Astrocyte (in vitro differentiated cells and primary cell): ENCODE measurements around the gene ETV7. TPM values are rescaled to one million over a fixed set of nuclear protein-coding genes. Genes with fewer than 3 reads are reported as not detected.

Experiments
- DNase-seq: peaks from one replicate; pipeline ENCODE4 v3.0.0-alpha.2; 2010; ENCODE audit warnings: low read depth
- FAIRE-seq: peaks from 2 replicates; lab custom pipeline; 2011; peaks lifted over from hg19 to GRCh38; lab: Jason Lieb, UNC
- H2AFZ ChIP-seq: 2 replicates; pipeline ENCODE4 v1.6.0; 2012; ENCODE audit warnings: low read depth, low read length, inconsistent platforms
- H3K27ac ChIP-seq: 2 replicates; pipeline ENCODE4 v1.5.1; 2011; ENCODE audit warnings: low read depth, low read length, inconsistent platforms
- H3K27me3 ChIP-seq: 2 replicates; pipeline ENCODE4 v1.6.0; 2011; ENCODE audit warnings: low read length, inconsistent platforms; ENCODE audit not compliant: insufficient read depth
- H3K36me3 ChIP-seq: 2 replicates; pipeline ENCODE4 v1.5.1; 2011; ENCODE audit warnings: low read length, inconsistent platforms; ENCODE audit not compliant: insufficient read depth
- H3K4me1 ChIP-seq: 2 replicates; pipeline ENCODE4 v1.5.1; 2011; ENCODE audit warnings: low read length, inconsistent platforms; ENCODE audit not compliant: insufficient read depth
- H3K4me2 ChIP-seq: 2 replicates; pipeline ENCODE4 v1.6.0; 2012; ENCODE audit warnings: low read length, inconsistent platforms
- H3K4me3 ChIP-seq: 2 replicates; pipeline ENCODE4 v1.5.1; 2011; ENCODE audit warnings: low read depth, mild to moderate bottlenecking, low read length, inconsistent platforms; ENCODE audit not compliant: insufficient read depth
- H3K79me2 ChIP-seq: 2 replicates; pipeline ENCODE4 v1.6.0; 2012; ENCODE audit warnings: mild to moderate bottlenecking, low read length, inconsistent platforms; ENCODE audit not compliant: insufficient read depth
- H3K9ac ChIP-seq: 2 replicates; pipeline ENCODE4 v1.6.0; 2012; ENCODE audit warnings: mild to moderate bottlenecking, low read length, inconsistent platforms
- H3K9me3 ChIP-seq: 2 replicates; pipeline ENCODE4 v1.5.1; 2012; ENCODE audit warnings: low read depth, mild to moderate bottlenecking, low read length, inconsistent platforms; ENCODE audit not compliant: insufficient read depth
- H4K20me1 ChIP-seq: 2 replicates; pipeline ENCODE4 v1.6.0; 2012; ENCODE audit warnings: low read length, inconsistent platforms; ENCODE audit not compliant: insufficient read depth
- H3K27ac Mint-ChIP-seq: one replicate; pipeline ENCODE4 v1.8.0; 2021; ENCODE audit warnings: mild to moderate bottlenecking, mixed read lengths; ENCODE audit not compliant: unreplicated experiment
- H3K27me3 Mint-ChIP-seq: one replicate; pipeline ENCODE4 v1.8.0; 2021; ENCODE audit warnings: low read depth, mixed read lengths; ENCODE audit not compliant: unreplicated experiment
- H3K36me3 Mint-ChIP-seq: one replicate; pipeline ENCODE4 v1.8.0; 2021; ENCODE audit warnings: low read depth, mixed read lengths; ENCODE audit not compliant: unreplicated experiment
- H3K4me1 Mint-ChIP-seq: one replicate; pipeline ENCODE4 v1.8.0; 2021; ENCODE audit warnings: low read depth, mixed read lengths; ENCODE audit not compliant: unreplicated experiment
- H3K4me3 Mint-ChIP-seq: one replicate; pipeline ENCODE4 v1.8.0; 2021; ENCODE audit warnings: mild to moderate bottlenecking, moderate library complexity, mixed read lengths; ENCODE audit not compliant: unreplicated experiment
- H3K9me3 Mint-ChIP-seq: one replicate; pipeline ENCODE4 v1.8.0; 2021; ENCODE audit warnings: mild to moderate bottlenecking, mixed read lengths; ENCODE audit not compliant: unreplicated experiment
- EZH2 ChIP-seq: IDR thresholded peaks from 2 replicates; pipeline ENCODE4 v1.6.1; 2012; ENCODE audit warnings: mild to moderate bottlenecking, low read length, inconsistent platforms; ENCODE audit not compliant: insufficient read depth
- total RNA-seq: library from RNA; stranded (reverse); gene quantifications from 2 replicates; pipeline ENCODE4 v1.2.1, GENCODE V29; 2021
- TF ChIP-seq, protein P1 (sequence below): IDR thresholded peaks from 2 replicates; pipeline ENCODE4 v1.5.1; 2011; ENCODE audit warnings: low read depth, mild to moderate bottlenecking, inconsistent platforms, low read length, moderate library complexity; ENCODE audit not compliant: insufficient read depth

Gene ETV7
- total RNA-seq, 1 donor from 2014 or later = 2.4 TPM

DNA sequence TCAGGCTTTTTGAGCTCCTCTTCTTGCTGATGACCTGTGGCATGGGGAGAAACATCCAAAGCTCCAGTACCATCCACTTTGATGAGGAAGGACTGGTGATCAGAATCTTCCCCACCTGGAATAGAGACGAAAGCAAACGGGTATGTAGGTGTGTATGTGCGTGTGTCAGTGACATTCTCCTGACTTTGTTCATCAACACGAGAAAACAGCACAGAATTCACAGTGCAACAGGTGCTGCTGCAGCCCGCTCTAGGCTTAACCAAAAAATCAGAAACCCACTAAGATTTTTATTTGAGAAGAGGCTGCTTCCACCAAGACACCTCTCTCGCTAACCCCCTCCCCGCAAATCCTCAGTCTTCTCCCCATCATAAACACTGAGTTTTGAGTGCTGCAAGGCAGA, 58.9 kb downstream of the ETV7 start:
- H3K36me3 Mint-ChIP-seq = no peaks in the 10 kb centered on the region
- Histone ChIP-seq H3K9ac (no peak overlapping the region), H3K4me3 (no peak overlapping the region)

DNA sequence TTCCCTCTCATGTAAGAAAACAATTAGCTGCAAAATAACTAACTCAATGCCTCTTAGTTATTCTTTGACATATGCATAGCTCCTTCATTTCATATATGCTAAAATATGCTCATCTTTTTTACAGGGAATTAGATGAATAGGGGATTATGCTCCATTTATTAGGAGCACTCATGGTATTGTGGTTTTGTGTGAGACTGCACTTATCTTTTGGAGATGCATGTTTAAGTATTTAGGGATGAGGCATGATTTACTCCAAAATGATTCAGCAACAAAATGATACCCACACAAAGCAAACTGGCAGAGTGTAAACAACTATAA, 59.6 kb downstream of the ETV7 start:
- H3K4me2 ChIP-seq = no peak overlapping the region
- peaks cover 48% of the 10 kb centered on the region for H3K27me3 ChIP-seq
- H3K9me3 ChIP-seq = no peaks in the 10 kb centered on the region
- Mint-ChIP-seq H3K4me3 (no peak overlapping the region), H3K9me3 (peaks cover 6% of the 10 kb centered on the region), H3K36me3 (no peaks in the 10 kb centered on the region), H3K27ac (no peak overlapping the region), H3K27me3 (peaks cover 27% of the 10 kb centered on the region), H3K4me1 (peaks cover 3% of the 10 kb centered on the region)
- DNase-seq = no peak
- H2AFZ ChIP-seq = no peak overlapping the region
- H3K4me1 ChIP-seq = no peaks in the 10 kb centered on the region
- H3K27ac ChIP-seq = no peak overlapping the region
- no peak for FAIRE-seq
- no peak overlapping the region for H3K9ac ChIP-seq
- no peak overlapping the region for H3K4me3 ChIP-seq
- H4K20me1 ChIP-seq = no peaks in the 10 kb centered on the region
- no peaks in the 10 kb centered on the region for H3K36me3 ChIP-seq
- H3K79me2 ChIP-seq = no peaks in the 10 kb centered on the region
- TF ChIP-seq EZH2 = no peak
- TF ChIP-seq, protein P1, sequence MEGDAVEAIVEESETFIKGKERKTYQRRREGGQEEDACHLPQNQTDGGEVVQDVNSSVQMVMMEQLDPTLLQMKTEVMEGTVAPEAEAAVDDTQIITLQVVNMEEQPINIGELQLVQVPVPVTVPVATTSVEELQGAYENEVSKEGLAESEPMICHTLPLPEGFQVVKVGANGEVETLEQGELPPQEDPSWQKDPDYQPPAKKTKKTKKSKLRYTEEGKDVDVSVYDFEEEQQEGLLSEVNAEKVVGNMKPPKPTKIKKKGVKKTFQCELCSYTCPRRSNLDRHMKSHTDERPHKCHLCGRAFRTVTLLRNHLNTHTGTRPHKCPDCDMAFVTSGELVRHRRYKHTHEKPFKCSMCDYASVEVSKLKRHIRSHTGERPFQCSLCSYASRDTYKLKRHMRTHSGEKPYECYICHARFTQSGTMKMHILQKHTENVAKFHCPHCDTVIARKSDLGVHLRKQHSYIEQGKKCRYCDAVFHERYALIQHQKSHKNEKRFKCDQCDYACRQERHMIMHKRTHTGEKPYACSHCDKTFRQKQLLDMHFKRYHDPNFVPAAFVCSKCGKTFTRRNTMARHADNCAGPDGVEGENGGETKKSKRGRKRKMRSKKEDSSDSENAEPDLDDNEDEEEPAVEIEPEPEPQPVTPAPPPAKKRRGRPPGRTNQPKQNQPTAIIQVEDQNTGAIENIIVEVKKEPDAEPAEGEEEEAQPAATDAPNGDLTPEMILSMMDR = no peak

More for the DNA sequence above, 58.9 kb downstream of the ETV7 start:
- H3K9me3 ChIP-seq = no peaks in the 10 kb centered on the region
- Mint-ChIP-seq H3K9me3 (peaks cover 6% of the 10 kb centered on the region), H3K4me1 (peaks cover 6% of the 10 kb centered on the region), H3K27me3 (peaks cover 24% of the 10 kb centered on the region), H3K4me3 (no peak overlapping the region), H3K27ac (no peak overlapping the region)
- no peaks in the 10 kb centered on the region for H3K79me2 ChIP-seq
- no peak overlapping the region for H3K4me2 ChIP-seq
- no peaks in the 10 kb centered on the region for H3K36me3 ChIP-seq
- no peaks in the 10 kb centered on the region for H3K4me1 ChIP-seq
- no peak overlapping the region for H2AFZ ChIP-seq
- no peak overlapping the region for H3K27ac ChIP-seq
- DNase-seq (no peak), FAIRE-seq (no peak)
- no peaks in the 10 kb centered on the region for H4K20me1 ChIP-seq
- peaks cover 56% of the 10 kb centered on the region for H3K27me3 ChIP-seq
- no peak for TF ChIP-seq EZH2
- TF ChIP-seq, protein P1 = no peak

DNA sequence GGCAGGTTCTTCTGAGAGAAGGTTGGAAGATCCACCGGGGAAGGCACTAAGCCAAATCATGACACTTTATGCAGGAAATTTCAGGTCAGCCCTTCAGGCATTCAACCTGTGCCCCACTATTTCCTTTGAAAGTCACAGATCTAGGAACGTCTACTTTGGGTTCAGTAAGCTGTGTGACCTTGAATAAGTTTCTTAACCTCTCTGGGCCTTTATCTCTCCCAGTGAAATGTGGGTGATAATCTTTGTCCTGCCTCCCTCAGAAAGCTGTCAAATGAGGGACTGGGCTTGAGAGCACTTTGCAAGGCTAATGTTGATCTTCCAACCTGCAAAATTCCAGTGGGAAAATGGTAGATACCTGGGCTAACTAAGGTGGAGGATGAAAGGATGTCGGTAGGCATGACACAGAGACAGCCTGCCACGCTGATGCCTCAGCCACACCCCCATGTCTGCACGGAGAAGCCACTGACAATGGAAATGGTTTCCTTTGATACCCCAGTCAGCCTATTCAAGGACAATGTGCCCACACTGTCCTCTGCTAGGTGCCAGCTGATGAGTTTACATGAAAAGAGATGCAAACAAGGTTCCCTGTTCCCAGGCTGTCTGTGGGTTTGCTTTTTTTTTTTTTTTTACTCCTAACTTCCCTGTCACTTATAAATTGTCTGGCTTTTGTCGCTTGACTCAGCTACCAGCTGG, 60.1 kb downstream of the ETV7 start:
- TF ChIP-seq EZH2 = no peak
- TF ChIP-seq, protein P1 = no peak
- Mint-ChIP-seq H3K27me3 (peaks cover 23% of the 10 kb centered on the region), H3K36me3 (no peaks in the 10 kb centered on the region), H3K27ac (no peak overlapping the region), H3K9me3 (peaks cover 5% of the 10 kb centered on the region), H3K4me3 (no peak overlapping the region), H3K4me1 (peaks cover 2% of the 10 kb centered on the region)
- Histone ChIP-seq H3K27ac (no peak overlapping the region), H3K4me3 (no peak overlapping the region), H3K4me2 (no peak overlapping the region), H3K4me1 (no peaks in the 10 kb centered on the region), H3K27me3 (peaks cover 43% of the 10 kb centered on the region), H2AFZ (no peak overlapping the region), H3K9me3 (no peaks in the 10 kb centered on the region), H4K20me1 (no peaks in the 10 kb centered on the region), H3K79me2 (no peaks in the 10 kb centered on the region), H3K9ac (no peak overlapping the region), H3K36me3 (no peaks in the 10 kb centered on the region)
- DNase-seq (no peak), FAIRE-seq (no peak)
